SHP77 treated with DMSO at 0.1 percent for 48 hours (cell line): ENCODE measurements around the gene H2AZ2.
"Not testable (repeated sequence)": the region's sequence is repeated elsewhere in the genome, so short reads cannot be mapped to it uniquely, and the experiment has no call there.

Experiments used
- DNase-seq: peaks from one replicate; lab custom pipeline; 2025; lab: John Stamatoyannopoulos, UW

Gene H2AZ2

DNA sequence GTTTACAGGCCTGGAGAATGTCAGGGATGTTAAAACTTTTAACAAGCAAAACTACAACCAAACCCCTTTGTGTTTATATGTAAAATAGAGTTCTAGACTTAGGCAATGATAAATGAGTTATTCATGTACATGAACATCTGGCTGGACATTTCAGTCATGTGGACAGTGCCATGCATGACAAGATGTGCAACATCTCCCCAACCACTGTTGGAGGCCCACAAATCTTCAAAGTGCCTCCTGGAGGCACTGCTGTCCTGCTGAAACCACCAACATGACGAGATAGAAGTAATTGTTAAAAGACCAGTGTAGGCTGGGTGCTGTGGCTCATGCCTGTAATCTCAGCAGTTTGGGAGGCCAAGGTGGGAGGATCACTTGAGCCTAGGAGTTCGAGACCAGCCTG lies 33.0 kb downstream of the H2AZ2 start:
- DNase-seq = no peak

DNA sequence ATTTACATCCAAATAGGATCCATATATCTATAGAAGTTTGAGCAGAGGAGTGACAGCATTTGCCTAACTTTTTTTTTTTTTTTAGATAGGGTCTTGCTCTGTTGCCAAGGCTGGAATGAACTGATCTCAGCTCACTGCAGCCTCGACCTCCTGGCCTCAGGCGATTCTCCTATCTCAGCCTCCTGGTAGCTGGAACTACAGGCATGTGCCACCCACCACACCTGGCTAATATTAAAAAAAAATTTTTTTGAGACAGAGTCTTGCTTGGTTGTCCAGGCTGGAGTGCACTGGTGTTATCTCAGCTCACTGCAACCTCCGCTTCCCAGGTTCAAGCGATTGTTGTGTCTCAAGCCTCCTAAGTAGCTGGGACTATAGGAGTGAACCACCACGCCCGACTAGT lies 36.3 kb downstream of the H2AZ2 start:
- no peak for DNase-seq

DNA sequence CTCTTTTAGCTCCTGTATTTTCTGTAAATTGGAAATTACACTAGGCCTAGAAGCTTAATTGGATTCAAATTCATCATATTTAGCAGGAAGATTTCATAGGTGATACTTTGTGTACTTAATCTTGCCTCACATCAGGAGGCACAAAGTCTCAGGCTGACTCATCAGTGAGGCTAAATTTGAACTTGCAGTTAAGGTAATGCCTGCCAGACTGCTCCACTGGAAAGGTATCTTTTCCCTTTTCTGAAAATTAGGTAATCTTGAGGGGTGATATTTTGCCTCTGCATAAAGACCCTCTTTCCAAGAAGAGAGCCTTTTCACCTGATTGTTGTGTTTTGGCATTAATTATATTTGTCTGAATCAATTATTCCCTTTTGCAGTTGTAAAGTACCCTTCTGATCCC lies 36.8 kb downstream of the H2AZ2 start:
- no peak for DNase-seq

DNA sequence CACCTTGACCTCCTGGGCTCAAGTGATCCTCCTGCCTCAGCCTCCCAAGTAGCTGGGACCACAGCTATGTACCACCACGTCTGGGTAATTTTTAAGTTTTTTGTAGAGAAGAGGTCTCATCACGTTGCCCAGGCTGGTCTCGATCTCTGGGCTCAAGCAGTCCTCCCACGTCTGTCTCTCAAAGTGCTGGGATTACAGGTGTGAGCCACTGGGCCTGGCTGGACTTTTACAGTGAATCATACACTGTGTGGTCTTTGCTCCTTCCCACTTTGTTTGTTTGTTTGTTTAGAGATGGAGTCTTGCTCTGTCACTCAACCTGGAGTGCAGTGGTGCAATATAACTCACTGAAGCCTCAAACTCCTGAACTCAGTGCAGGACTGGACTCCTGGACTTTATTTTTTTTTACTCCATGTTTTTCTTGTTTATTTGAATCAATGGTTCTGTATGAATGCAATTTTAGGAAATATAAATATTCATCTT lies 38.9 kb downstream of the H2AZ2 start:
- no peak for DNase-seq

DNA sequence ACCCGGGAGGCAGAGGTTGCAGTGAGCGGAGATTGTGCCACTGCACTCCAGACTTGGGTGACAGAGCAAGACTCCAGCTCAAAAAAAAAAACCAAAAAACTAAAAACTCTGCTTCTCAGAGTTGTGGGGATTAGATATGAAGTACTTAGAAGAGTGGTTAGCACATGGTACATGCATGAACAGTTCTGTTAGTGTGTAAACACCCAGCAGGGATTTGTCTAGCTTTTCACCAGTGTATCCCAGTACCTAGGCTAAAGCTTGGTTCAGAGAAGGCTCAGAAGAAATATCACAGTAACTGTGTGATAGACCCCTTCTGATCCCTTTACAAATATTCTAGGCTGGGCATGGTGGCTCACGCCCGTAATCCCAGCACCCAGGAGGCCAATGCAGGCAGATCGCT lies 41.9 kb downstream of the H2AZ2 start:
- DNase-seq = no peak

DNA sequence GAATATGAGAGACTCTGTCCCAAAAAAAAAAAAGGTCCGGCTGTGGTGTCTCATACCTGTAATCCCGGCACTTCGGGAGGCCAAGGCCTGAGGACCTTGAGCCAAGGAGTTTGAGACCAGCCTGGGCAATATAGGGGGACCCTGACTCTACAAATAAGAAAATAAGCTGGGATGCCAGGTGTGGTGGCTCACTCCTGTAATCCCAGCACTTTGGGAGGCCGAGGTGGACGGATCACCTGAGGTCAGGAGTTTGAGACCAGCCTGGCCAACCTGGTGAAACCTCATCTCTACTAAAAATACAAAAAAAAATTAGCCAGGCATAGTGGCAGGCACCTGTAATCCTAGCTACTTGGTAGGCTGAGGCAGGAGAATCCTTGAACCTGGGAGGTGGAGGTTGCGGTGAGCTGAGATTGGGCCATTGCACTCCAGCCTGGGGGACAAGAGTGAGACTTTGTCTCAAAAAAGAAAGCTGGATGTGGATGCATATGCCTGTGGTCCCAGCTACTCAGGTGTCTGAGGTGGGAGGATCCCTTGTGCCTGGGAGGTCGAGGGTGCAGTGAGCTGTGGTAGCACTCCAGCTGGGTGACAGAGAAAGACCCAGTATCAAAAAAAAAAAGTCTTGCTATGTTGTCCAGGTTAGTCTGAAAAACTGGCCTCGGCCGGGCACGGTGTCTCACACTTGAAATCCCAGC lies 43.9 kb downstream of the H2AZ2 start:
- DNase-seq = not testable (repeated sequence)

DNA sequence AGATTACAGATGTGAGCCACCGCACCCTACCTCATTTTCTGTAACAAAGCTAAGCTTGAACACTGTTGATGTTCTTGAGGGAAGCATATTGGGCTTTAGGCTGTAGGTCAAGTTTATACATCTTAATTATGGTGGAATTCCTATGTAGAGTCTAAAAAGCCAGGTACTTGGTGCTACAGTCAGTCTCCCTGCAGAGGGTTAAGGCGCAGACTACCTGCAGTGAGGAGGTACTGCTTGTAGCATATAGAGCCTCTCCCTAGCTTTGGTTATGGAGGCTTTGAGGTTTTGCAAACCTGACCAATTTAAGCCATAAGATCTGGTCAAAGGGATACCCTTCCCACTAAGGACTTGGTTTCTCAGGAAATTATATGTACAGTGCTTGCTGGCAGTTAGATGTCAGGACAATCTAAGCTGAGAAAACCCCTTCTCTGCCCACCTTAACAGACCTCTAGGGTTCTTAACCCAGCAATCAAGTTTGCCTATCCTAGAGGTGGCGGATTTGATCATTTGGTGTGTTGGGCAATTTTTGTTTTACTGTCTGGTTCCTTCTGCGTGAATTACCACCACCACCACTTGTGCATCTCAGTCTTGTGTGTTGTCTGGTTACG lies 45.4 kb downstream of the H2AZ2 start:
- no peak for DNase-seq

DNA sequence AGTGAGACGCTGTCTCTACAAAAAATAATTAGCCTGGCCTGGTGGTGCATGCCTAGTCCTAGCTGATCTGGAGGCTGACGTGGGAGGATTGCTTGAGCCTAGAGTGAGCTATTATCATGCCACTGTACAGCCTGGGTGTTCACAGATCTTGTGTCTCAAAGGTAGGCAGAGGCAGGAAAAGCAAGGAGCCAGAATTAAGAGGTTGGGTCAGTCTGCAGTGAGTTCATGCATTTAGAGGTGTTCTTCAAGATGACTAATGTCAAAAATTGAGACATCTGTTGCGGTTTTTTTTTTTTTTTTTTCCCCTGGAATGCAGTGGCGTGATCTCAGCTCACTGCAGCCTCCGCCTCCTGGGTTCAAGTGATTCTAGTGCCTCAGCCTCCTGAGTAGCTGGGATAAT lies 46.0 kb downstream of the H2AZ2 start:
- no peak for DNase-seq

DNA sequence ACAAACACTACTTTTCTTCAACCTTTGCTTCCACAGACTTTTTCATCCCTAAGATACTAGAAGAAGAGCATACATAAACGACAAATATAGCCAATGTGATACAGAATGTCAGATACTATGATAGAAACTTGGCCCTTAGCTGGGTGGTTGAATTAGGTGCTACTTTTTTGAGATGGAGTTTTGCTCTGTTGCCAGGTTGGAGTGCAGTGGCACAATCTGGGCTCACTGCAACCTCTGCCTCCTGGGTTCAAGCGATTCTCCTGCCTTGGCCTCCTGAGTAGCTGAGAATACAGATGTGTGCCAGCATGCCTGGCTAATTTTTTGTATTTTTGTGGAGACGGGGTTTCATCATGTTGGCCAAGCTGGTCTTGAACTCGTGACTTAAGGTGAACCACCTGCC lies 47.9 kb downstream of the H2AZ2 start:
- no peak for DNase-seq

DNA sequence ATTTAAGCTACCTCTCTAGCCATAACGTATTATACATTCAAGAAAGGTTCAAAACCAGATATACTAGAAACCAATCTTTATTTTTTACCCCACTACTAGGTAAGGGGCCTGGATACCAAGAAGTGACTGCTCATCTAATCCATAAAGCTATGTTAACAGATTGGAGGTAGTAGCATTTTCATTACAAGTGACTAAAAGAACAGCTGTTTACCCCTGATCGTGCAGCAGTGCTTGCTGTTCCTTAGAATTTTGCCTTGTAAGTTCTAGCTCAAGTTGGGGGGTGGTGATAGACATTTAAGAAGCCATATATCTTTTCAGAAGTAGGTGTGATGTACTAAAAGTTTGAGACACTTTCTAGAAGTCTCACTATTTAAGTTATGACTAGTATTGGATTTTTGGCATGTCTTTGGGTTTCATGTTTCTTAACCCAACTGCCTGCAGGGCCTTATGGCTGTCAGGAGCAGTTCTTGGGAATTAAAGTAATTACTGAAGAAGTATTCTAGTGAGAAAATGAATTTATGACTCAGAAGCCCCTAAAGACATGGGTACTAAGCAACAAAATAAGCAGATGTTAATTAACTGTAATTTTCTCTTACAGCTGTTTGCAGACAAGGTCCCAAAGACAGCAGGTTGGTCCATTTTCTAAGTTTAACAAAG lies 49.1 kb downstream of the H2AZ2 start:
- no peak for DNase-seq

DNA sequence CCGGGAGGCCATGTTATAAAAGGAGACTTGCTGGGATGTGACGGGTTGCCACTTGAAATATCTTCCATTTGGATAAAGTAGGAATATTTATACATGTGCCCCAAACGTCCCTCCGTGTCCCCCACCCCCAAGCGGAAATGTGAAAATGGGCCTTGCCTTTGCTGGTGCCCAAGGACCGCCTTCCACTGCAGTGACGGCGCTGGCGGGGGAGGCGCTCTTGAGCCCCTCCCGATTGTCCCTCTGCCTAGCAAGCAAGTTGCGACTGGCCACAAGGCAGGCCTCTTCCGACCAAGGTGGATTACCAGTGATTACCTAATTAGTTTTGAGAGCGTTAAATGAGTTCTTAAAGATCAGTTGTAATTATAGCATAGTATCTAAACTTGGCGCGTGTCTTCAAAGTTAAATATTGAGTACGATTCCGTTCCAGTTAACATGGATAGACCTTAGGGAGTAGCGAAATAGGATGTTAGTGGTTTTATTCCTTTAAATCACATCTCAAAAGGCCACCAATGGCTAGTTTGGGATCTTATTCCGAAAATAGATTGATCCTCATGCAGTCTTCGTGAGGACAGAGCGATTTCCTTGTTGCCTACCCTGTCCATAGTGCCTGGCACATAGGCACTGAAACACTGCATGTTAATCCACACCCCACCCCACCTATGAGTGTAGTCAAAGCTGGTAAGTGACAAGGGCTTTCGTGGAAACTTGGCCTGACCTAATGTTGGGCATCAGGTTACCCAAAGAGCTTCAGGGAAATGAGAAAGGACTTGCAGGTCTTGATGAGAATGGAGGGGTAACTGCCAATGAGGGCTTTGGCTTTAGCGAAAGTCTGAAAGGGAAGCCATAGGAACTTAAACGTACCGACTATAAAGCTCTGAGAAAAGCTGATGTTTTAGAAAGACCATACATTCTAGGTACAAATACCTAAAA lies 50.3 kb downstream of the H2AZ2 start:
- peak; percentile 71 for DNase-seq

DNA sequence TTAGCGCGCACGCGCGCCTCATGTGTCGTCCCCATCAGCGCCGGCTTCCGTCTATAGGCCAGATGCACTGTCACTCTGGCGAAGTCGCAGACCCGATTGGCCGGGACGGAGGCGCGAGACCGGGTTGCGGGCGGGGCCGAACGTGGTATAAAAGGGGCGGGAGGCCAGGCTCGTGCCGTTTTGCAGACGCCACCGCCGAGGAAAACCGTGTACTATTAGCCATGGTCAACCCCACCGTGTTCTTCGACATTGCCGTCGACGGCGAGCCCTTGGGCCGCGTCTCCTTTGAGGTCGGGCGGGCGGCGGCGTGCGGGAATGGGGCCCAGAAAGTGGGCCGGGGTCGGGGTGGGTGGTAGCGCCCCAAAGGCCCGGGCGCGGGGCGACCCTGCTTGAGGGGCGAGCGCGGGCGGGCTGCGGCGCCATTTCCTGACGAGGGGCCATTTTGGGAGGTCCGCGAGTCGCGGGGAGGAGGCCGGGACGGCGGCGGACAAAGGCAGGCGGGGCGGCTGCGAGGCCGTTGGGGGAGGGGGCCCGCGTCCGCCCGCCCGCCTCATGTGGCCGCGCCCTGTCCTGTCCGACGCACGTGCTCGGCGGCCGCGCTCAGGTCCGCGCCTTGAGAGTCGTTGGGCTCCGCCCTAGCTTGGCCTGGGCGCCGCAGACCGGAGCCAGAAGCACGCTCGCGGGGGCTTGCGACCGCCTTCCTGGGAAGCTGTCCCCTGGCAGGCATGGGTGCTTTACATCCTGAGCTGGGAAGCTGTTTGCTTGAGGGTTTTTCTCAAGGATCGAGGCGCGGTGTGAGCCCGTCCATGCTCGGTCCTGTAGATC lies 51.2 kb downstream of the H2AZ2 start, which contains the start of gene PPIA:
Gene PPIA (plus strand): TSS at position 178 of the 825 bp plus-strand sequence. CDS start 44 bp downstream, at position 222.
- DNase-seq = peak; percentile 94

DNA sequence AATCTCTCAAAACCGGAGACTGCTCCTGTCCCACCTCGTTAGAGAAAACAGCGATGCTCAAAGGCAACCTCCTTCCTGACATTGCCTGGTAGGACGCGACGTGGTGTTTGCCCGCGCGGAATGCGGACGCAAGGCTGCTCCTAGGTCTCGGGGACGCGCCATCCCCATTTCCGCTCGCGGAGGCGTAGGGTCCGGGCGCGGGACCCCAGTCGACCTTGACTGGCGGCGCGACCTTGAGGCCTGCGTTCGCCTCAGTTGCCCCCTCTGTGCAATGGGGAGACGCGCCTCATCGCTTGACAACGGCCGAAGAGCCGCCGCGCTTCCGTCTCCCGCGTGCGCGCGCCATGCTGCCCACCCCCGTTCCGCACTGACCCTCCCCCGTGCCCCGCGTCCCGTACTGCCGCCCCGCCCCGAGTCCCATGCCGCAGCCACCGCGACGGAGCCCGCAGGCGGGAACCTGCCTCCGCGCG lies 51.8 kb downstream of the H2AZ2 start:
- DNase-seq = peak; percentile 56

DNA sequence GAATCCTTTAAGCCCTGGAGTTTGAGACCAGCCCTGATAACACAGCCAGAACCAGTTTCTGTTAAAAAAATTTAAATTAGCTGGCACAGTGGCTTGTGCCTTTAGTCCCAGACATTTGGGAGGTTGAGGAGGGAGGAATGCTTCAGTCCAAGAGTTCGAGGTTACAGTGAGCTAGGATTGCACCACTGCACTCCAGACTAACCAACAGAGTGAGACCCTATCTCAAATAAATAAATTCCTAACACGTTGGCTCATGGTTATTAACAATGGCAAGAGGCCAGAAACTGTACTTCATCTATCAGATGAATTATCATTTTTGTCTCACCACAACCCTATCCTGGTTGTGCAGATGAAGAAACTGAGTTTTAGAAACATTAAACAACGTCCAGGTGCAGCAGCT lies 53.6 kb downstream of the H2AZ2 start:
- no peak for DNase-seq

DNA sequence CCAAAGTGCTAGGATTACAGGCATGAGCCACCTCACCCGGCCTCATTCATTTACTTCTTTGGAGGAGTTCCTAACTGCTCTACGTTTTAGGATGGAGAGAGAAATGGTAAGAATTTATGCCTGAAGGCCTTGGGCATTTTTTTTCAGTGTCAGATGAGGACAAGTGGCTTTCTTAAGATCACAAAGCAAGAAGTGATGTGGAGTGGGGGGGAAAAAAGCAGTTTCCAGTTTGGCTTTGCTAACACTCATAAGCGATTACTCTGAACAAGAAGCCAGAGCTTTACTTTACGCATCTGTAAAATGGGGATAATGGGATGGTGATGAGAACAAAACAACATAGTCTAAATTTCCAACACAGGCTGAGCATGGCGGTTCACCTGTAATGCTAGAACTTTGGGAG lies 54.0 kb downstream of the H2AZ2 start:
- no peak for DNase-seq

DNA sequence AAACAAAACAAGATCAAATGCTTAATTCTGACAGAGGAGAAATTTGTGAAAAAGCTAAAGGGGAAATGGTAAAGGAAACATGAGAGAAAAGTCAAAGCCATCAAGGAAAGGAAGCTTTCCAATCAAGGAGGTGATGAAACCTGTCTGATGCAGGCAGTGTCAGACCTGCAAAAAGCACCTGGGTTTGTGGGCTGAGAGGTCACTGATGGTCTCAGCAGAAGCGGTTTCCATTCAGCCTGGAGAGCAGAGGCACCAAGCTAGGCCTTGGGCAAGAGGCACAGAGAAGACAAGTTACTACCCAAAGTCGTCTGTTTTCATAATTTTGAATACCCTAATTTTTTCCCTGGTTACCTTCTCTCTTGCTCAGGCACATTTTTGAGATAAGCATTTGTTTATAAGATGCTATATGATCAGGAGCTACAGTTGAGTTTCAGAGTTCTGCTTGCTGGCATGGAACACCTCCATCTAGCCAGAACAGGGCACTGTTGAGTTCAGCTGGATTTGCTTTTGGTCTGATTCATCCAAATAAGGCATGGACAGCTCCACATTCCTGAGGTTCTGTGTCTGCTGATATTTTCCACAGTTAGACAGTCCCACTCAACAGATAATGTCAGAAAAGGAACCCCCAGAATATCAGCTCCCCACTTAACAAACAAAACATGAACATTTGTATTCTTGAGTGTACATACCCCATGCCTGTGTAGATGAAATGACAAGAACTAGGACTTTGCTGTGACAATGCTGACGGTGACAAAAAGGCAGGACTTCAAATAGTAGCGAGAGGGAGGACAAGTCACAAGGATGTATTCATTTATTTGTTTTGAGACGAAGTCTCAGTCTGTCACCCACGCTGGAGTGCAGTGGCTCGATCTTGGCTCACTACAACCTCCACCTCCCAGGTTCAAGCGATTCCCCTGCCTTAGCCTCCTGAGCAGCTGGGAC lies 56.3 kb downstream of the H2AZ2 start:
- no peak for DNase-seq

DNA sequence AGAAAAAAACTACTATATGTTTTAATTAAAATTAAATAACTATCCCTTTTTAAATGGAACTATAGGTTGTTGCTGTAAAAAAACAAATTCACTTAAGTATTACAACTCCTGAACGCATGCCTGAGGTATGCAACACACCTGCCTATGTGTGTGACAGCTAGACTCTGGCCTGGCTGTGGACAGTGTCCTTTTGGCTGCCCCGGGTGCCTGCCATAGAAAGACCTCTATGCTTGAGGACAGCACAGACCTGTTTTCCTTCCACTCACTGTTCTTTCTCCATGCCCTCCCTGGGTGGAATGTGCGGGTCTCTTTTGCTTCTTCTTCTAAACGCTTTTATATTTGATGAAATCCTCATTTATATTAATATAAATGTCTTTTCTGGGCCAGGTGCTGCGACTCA lies 57.9 kb downstream of the H2AZ2 start:
- DNase-seq = no peak

DNA sequence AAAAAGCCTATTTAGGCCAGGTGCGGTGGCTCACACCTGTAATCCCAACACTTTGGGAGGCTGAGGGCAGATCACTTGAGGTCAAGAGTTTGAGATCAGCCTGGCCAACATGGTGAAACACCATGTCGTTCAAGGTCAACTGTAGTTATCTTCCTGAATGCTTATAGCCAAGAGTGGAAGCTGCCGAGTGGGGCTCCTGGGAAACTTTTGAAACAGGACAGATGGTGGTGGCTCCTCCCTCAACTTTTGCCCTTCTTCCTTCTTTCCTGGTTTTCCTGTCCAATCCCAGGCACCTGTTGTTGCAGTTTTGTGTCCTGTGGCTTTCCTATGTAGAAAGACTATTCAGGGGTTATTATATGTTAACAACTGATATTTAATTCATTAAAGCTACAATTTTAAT lies 60.1 kb downstream of the H2AZ2 start:
- DNase-seq = no peak

DNA sequence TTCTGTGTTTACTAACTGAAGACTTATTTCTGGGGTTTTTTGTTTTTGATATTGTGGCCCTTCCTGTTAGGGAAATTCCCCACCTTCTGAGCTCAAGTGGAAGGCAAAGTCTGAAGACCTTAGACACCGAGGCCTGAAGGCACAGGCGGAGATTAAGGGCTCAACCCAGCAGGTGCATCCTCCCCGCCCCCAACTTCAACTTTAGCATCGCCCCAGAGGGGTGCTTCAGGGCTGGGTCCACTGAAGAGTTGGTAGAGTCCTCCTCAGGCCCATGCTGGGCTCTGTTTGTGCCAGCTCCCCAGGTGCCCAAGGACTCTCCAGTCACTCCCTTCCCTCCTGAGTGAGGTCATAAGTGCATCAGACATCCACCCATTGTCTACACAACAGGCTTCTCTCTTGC lies 60.8 kb downstream of the H2AZ2 start:
- no peak for DNase-seq

DNA sequence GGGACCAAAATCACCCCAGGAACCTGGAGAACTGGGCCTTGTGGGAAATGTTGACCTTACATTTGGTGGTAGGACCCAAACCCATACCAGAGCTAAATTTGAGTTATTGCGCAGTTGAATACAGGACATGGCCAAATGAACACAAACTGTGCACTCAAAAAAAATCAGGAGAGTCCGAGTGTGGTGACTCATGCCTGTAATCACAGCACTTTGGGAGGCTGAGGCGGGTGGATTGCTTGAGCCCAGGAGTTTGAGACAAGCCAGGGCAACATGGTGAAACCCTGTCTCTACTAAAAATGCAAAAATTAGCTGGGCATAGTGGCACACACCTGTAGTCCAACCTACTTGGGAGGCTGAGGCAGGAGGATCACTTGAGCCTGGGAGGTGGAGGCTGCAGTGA lies 62.7 kb downstream of the H2AZ2 start:
- not testable (repeated sequence) for DNase-seq
